Activated CD8-positive, alpha-beta memory T cell treated with anti-CD3 and anti-CD28 coated beads, Interleukin-2, amount 50 U/mL, for 4 hours (primary cell): ENCODE results near the gene TRIM46.
A peak's percentile ranks its signal among the peaks of the same experiment; 100 is the strongest.
"Not testable (repeated sequence)": the region's sequence is repeated elsewhere in the genome, so short reads cannot be mapped to it uniquely, and the experiment has no call there.

Experiments used
- DNase-seq: peaks from one replicate; pipeline ENCODE4 v3.0.0-alpha.2; 2020

The TRIM46 gene

DNA sequence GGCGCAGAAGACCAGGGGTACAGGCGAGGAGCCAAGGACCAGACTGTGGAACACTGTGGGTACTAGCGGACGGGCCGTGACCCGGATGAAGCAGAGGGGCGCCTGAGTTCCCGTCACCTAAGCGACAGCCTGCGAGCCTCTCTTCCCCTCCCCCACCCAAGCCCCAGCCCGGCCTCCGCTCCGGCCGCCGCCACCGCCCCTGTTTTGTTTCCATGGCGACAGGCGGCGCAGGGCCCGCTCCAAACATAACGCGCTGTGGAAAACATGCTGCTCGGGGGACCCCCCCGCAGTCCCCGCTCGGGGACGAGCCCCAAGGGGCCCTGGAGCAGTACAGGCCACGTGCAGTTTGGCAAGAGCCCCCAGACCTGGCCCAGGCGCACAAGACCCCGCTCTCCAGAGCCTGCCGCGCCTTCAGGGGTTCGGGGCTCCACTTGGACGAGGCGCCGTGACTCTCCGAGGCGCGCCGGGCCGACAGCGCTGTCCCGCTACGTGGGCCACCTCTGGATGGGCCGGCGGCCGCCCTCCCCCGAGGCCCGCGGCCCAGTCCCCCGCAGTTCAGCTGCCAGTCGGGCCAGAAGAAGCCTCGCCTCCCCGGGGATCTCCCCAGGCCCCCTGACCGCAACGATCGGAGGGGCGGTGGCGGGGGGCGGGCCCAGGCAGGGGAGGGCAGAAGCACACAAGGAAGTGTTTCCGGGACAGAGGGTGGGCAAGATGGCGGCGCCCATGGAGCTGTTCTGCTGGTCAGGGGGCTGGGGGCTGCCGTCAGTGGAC lies 35.1 kb downstream of the TRIM46 start, which contains the start of gene MTX1:
TSS of gene MTX1 (plus strand) at position 155 of the 771 bp plus-strand sequence. CDS start at position 265, 110 bp downstream.
- DNase-seq: peak; percentile 87

DNA sequence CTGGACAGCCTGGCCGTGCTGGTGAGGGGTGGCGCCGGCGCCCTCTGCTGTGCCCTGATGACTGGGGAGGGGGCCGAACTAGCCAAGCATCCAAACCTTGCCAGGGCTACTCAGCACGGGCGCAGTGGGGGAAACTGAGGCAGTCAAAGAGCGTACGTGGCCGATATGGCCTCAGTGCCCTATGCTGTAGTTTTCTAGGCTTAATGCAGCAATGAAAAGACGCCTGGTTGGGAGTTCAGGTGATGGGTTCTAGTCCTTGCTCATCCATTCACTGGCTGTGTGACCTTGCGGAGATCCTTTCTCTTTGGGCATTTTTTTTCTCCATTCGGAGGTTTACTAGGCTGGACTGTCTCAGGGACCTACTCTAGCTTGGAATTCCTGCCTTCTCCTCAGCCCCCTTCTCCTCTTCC lies 35.7 kb downstream of the TRIM46 start:
- DNase-seq: no peak

DNA sequence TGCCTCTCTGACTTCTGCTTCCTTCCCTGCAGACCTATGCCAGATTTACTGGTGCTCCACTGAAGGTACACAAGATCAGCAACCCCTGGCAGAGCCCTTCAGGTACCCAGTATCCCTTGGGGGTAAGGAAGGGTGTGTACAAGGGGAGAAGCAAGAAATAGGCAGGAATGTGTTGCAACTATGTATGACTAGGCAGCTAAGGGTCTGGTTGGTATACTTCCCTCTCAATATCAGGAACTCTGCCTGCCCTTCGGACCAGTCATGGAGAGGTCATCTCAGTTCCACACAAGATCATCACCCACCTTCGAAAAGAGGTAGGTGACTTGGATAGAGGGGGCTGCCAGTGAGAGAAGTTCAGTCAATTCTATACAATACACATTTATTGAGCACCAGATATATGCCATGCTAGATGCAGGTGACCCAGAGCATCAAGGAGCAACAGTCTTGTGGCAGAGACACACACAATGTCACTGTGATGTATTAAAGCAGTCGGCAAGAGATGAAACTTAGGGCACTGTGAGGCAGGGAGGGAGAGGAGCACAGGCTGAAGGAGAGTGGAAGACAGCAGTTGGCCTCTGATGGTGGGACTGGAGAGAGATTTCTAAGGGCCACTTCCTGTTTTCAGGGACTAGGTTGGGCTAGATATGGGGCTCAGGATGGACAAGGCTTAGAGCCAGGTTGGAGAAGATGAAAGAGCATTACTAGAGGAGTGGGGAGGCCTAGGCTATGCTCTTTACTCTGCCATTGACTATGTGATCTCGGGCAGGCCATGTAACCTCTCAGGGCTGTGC lies 36.9 kb downstream of the TRIM46 start:
- DNase-seq: no peak

- not testable (repeated sequence) for DNase-seq
Observed at GRCh38 chr1:155211381-155212050, 37.9 kb downstream of the TRIM46 start.

DNA sequence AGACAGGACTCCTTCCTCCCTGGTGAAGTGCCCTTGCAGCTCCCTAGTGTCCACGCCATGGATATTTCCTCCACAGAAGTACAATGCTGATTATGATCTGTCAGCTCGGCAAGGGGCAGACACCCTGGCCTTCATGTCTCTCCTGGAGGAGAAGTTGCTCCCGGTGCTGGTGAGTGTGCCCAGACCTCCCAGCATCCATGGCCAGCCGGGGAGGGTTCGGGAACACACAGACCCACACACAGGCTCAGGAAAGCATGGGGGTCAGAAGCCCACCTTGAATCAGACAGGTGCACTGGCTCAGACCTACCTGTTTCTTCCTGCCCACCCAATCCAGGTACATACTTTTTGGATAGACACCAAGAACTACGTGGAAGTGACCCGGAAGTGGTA lies 38.4 kb downstream of the TRIM46 start:
- not testable (repeated sequence) for DNase-seq

GRCh38 chr1:155214702-155215101 lies 41.1 kb downstream of the TRIM46 start:
- DNase-seq: not testable (repeated sequence)

DNA sequence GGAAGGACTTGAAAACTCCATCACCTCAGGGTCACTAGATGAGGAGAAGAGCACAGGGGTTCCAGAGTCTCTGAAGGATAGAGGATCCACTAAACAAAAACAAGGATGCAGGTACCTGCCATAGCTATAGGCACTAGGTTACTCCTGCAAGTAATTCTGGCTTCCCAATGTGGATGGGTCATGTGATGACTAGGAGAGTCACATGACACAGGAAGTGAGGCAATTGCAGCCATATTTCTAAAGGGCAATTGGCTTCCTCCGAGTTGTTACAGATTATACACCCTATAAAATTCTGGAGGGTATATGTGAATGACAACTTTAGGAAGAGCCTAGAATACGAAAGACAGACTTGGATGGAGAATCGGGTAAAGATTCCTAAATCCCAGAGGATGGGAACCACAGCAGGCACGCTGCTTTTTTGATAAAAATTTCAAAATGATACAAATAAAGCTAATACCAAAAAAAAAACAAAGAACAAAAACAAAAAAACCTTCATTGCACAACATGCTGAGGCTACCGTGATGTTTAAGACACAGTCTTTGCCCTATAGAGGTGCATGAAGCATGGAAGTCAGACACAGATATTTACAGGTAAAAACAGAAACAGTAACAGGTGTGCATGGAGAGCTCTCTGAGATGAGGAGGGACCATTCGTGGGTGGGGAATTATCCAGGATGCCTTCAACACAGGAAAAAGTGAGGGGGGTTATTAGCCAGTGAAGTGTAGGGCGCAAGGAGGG lies 45.4 kb downstream of the TRIM46 start:
- DNase-seq: no peak

GRCh38 chr1:155219592-155220031 lies 46.0 kb downstream of the TRIM46 start:
- no peak for DNase-seq

DNA sequence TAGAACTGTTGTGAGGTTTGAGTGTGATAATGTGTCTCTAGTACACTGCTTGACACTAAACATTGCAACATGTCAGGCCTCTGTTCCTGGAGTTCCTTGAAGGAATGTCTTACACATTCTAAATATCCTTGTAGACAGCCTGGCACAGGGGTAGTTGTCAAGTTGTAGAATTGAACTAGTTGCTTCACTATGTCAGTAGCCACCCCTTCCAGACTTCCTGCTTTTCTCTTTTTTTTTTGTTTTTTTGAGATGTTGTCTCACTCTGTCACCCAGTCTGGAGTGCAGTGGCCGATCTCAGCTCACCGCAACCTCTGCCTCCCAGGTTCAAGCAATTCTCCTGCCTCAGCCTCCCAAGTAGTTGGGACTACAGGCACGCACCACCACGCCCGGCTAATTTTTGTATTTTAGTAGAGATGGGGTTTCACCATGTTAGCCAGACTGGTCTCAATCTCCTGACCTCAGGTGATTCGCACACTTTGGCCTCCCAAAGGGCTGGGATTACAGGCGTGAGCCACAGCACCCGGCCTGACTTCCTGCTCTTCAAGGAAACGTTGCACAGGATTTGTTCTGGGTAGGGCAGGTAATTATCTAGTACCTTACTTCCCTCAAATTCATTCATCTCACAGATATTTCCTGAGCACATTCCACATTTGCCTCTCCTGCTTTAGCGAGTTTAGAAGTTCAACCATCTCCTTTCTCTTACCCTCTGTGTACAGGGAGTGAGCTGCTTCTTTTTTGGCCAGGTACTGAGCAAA lies 46.7 kb downstream of the TRIM46 start:
- DNase-seq: not testable (repeated sequence)

DNA sequence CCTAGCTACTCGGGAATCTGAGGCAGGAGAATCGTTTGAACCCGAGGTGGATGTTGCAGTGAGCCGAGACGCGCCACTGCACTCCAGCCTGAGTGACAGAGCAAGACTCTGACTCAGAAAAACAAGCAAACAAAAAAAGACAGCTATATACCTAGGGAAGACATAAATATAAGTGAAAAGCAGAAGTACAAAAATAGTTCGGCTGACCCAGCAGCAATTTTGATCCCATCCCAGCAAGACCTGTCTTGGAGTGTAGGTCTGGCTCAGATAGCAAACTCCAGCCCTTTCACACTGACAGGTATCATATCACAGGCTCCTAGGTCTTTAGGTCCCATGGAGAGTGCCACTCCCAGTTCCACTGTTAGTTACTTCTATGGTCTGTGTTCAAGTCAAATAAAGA lies 49.4 kb downstream of the TRIM46 start:
- DNase-seq: no peak

DNA sequence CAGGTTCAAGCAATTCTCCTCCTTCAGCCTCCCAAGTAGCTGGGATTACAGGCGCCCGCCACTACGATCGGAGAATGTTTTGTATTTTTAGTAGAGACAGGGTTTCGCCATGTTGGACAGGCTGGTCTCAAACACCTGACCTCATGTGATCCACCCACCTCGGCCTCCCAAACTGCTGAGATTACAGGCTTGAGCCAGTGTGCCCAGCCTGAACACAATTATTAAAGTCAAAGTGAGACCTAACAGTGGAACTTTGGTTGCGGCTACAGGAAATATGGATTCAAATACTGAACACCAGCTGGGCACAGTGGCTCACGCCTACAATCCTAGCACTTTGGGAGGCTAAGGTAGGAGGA lies 51.7 kb downstream of the TRIM46 start:
- DNase-seq: not testable (repeated sequence)

DNA sequence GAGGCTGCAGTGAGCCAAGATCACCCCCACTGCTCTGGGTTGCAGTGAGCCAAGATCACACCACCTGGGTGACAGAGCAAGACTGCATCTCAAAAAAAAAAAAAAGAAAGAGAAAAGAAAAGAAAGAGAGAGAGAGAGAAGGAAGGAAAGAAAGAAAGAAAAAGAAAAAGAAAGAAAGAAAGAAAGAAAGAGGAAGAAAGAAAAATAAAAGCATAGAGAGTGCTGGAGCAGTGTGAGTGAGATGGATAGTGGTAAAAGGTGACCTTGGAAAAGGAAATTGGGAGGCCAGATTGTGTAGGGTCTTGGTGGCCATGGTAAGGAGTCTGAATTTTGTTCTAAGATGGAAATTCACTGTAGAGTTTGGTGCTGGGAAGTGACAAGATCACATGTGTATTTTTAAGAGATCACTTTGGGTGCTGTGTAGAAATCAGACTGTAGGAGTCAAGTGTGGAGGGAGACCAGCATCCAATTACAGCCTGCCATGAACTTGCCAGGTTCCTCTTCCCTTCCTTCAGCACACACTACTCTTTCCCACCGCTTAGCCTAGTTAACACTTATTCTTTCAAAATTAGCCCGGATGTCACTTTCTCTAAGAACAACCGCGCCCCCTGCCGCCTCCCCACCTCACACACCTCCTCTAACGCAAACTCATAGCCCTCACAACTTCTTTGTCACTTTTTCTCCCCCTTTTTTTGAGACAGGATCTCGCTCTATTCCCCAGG lies 52.7 kb downstream of the TRIM46 start:
- peak; percentile 96 for DNase-seq

- DNase-seq: no peak
Observed at GRCh38 chr1:155226910-155227260, 53.2 kb downstream of the TRIM46 start.

DNA sequence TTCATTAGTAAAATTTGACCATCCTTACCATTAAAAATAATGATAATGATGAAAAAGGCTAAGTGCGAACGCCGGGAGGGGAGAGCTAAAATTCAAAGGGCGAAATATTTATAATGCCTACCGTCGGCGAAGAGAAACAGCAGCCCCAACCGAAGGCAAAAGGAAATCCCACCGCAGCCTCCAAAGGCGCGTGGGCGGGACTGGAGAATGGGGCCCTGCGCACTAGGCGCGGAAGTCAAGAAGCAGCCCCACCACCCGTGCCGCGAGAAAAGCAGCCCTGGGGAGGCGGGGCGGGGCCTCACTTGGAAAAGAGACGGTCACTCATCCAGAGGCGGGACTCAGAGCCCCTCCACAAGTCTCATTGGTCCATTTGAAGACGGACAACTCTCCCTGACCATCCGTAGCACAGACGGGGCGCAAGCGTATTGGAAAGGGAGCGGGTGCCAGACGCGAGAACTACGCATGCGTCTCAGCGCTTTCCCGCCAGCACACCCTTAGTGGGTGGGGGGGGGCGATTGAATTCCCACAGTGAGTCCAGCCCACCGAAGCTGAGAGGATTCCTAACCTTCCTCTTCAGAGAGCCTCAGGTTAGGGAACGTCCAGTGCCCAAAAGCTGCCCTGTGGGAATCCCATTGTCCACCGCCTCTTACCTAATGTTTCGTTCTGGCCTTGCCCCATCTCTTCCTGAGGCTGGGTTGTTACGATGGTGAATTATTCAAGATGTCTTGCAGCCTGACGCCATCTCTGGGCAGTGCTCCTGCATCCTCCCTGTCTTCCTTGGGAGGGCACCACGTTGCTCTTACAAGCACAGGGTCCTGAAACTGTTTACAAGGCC lies 53.8 kb downstream of the TRIM46 start:
- peak; percentile 100 for DNase-seq

DNA sequence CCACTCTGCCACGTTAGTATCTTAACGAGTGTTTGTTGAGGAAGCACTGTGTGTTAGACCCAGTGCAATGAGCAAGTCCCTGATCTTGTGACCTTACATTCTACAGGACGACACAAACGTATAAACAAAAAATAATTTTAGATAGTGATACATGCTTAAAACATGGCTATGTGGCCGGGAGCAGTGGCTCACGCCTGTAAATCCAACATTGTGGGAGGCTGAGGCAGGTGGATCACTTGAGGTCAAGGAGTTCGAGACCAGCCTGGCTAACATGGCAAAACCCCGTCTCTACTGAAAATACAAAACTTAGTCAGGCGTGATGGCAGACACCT lies 54.4 kb downstream of the TRIM46 start:
- DNase-seq: no peak

GRCh38 chr1:155231302-155231701 lies 57.7 kb downstream of the TRIM46 start:
- DNase-seq: not testable (repeated sequence)

DNA sequence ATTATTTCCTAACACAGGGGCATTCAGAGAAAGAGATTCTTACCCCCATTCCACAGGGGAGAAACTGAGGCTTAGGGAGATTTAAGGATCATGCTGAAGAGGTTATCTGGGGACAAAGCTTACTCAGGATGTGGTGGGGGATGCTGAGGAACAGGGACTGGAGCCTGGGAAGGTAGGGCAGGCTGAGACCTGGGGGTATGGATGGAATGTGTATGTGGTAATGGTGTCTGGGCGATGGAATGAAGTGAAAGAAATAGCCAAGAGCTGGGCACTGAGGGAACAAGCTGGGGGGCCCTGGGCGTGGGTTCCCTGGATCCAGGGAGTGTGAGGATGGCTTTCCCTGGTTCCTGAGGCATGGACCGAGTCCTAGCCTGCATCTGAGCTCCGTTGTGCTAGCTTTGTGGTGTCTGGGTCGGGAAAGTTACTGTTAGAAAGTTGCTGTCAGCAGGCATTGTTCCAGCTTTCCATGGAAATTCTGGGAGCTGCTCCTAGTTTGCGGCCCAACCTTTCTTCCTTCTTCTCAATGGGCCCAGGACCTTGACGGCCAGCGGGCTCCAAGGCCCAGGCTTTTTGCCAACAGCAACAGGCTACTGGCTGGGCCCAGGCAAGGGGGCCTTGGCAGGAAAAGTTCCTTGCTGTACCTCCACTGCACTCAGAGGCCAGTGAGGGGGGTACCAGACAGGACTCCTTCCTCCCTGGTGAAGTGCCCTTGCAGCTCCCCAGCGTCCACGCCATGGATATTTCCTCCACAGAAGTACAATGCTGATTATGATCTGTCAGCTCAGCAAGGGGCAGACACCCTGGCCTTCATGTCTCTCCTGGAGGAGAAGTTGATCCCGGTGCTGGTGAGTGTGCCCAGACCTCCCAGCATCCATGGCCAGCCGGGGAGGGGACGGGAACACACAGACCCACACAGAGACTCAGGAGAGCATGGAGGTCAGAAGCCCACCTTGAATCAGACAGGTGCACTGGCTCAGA lies 58.6 kb downstream of the TRIM46 start:
- DNase-seq: not testable (repeated sequence)

- not testable (repeated sequence) for DNase-seq
Observed at GRCh38 chr1:155233502-155233901, 59.9 kb downstream of the TRIM46 start.
